ENCODE data around the gene WHAMM. TPM values are rescaled to one million over a fixed set of nuclear protein-coding genes. Genes with fewer than 3 reads are reported as not detected.

The WHAMM gene
- total RNA-seq, 2 donors from 2014 or later: 3.7 to 4.4 TPM

GRCh38 chr15:82789491-82789890, 19.9 kb upstream of the WHAMM start:
- Histone ChIP-seq H3K4me1 (ENCODE audit: control insufficient read depth, insufficient read depth, low read length) (no peaks in the 10 kb centered on the region), H3K27ac (ENCODE audit: low read depth, low read length) (no peak overlapping the region), H3K4me3 (ENCODE audit: low read length) (no peak overlapping the region), H3K9me3 (ENCODE audit: control insufficient read depth, low read length) (peaks cover 10% of the 10 kb centered on the region), H3K9ac (ENCODE audit: extremely low read depth, low read length, poor library complexity, severe bottlenecking) (no peak overlapping the region), H3K27me3 (ENCODE audit: control insufficient read depth, insufficient read depth, low read length, poor library complexity, severe bottlenecking) (peaks cover 18% of the 10 kb centered on the region), H3K36me3 (ENCODE audit: control insufficient read depth, insufficient read depth, low read length) (no peaks in the 10 kb centered on the region)
- 83 to 93% methylated on average over 1 of the region's 1 CpG for WGBS, 2 experiments (ENCODE audit: insufficient coverage in 1 of 2, insufficient read length in 1 of 2)
- DNase-seq: no peak
- Mint-ChIP-seq H3K4me1 (no peaks in the 10 kb centered on the region), H3K27me3 (ENCODE audit: insufficient read depth) (peaks cover 37% of the 10 kb centered on the region), H3K27ac (no peak overlapping the region), H3K36me3 (ENCODE audit: low read depth) (no peaks in the 10 kb centered on the region), H3K9me3 (peaks cover 11% of the 10 kb centered on the region), H3K4me3 (no peak overlapping the region)
- TF ChIP-seq, protein P1, sequence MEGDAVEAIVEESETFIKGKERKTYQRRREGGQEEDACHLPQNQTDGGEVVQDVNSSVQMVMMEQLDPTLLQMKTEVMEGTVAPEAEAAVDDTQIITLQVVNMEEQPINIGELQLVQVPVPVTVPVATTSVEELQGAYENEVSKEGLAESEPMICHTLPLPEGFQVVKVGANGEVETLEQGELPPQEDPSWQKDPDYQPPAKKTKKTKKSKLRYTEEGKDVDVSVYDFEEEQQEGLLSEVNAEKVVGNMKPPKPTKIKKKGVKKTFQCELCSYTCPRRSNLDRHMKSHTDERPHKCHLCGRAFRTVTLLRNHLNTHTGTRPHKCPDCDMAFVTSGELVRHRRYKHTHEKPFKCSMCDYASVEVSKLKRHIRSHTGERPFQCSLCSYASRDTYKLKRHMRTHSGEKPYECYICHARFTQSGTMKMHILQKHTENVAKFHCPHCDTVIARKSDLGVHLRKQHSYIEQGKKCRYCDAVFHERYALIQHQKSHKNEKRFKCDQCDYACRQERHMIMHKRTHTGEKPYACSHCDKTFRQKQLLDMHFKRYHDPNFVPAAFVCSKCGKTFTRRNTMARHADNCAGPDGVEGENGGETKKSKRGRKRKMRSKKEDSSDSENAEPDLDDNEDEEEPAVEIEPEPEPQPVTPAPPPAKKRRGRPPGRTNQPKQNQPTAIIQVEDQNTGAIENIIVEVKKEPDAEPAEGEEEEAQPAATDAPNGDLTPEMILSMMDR (conservative IDR thresholded peaks at IDR 0.05): no peak

DNA sequence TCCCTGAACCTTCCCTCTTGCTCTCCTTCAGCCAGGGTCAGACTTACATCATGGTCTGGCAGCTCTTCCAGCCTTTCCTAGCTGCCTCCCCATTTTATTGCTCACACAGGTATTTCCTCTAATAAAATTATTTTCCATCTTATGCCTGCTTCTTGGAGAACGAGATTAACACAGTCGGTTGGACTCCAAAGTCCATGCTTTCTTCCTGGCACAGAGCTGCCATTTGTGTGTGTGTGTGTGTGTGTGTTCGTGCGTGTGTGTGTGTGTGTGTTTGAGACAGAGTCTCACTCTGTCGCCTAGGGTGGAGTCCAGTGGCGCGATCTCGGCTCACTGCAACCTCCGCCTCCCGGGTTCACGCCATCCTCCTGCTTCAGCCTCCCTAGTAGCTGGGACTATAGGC, 19.1 kb upstream of the WHAMM start:
- H3K27ac ChIP-seq (ENCODE audit: low read depth, low read length): no peak overlapping the region
- Mint-ChIP-seq H3K36me3 (ENCODE audit: low read depth) (no peaks in the 10 kb centered on the region), H3K27ac (no peak overlapping the region), H3K9me3 (peaks cover 11% of the 10 kb centered on the region), H3K27me3 (ENCODE audit: insufficient read depth) (peaks cover 32% of the 10 kb centered on the region), H3K4me1 (no peaks in the 10 kb centered on the region), H3K4me3 (no peak overlapping the region)
- DNase-seq: no peak
- 88% methylated on average over 2 of the region's 11 CpGs; no CpG with 5 or more reads in 1 of the 2 experiments for WGBS, 2 experiments (ENCODE audit: insufficient coverage in 1 of 2, insufficient read length in 1 of 2)
- no peak overlapping the region for H3K9ac ChIP-seq (ENCODE audit: extremely low read depth, low read length, poor library complexity, severe bottlenecking)
- no peaks in the 10 kb centered on the region for H3K4me1 ChIP-seq (ENCODE audit: control insufficient read depth, insufficient read depth, low read length)
- no peak overlapping the region for H3K4me3 ChIP-seq (ENCODE audit: low read length)
- peaks cover 18% of the 10 kb centered on the region for H3K27me3 ChIP-seq (ENCODE audit: control insufficient read depth, insufficient read depth, low read length, poor library complexity, severe bottlenecking)
- TF ChIP-seq, protein P1 (conservative IDR thresholded peaks at IDR 0.05): no peak
- no peaks in the 10 kb centered on the region for H3K36me3 ChIP-seq (ENCODE audit: control insufficient read depth, insufficient read depth, low read length)
- peaks cover 10% of the 10 kb centered on the region for H3K9me3 ChIP-seq (ENCODE audit: control insufficient read depth, low read length)

DNA sequence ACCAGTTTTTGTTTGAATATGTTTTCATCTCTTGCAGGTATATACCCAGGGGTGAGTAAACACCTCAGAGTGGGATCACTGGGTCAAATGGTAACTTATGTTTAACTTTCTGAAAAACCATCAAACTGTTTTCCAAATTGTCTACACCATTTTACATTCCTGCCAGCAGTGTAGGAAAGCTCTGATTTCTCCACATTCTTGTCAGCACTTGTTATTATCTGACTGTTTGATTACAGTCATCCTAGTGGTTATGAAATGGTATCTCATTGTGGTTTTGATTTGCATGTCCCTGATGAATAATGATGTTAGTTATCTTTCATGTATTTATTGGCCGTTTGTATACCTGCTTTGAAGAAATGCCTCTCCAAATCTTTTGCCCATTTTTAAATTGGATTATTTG, 17.4 kb upstream of the WHAMM start:
- TF ChIP-seq, protein P1 (conservative IDR thresholded peaks at IDR 0.05): no peak
- no peak for DNase-seq
- H3K9me3 Mint-ChIP-seq: peaks cover 11% of the 10 kb centered on the region
- H3K36me3 Mint-ChIP-seq (ENCODE audit: low read depth): no peaks in the 10 kb centered on the region
- peaks cover 21% of the 10 kb centered on the region for H3K27me3 Mint-ChIP-seq (ENCODE audit: insufficient read depth)
- Histone ChIP-seq H3K27me3 (ENCODE audit: control insufficient read depth, insufficient read depth, low read length, poor library complexity, severe bottlenecking) (peaks cover 7% of the 10 kb centered on the region), H3K4me3 (ENCODE audit: low read length) (no peak overlapping the region), H3K9me3 (ENCODE audit: control insufficient read depth, low read length) (peaks cover 10% of the 10 kb centered on the region), H3K27ac (ENCODE audit: low read depth, low read length) (no peak overlapping the region), H3K9ac (ENCODE audit: extremely low read depth, low read length, poor library complexity, severe bottlenecking) (no peak overlapping the region), H3K36me3 (ENCODE audit: control insufficient read depth, insufficient read depth, low read length) (no peaks in the 10 kb centered on the region), H3K4me1 (ENCODE audit: control insufficient read depth, insufficient read depth, low read length) (no peaks in the 10 kb centered on the region)
- no peak overlapping the region for H3K27ac Mint-ChIP-seq
- H3K4me1 Mint-ChIP-seq: no peaks in the 10 kb centered on the region
- no peak overlapping the region for H3K4me3 Mint-ChIP-seq
- 67% methylated on average over 1 of the region's 1 CpG; no CpG with 5 or more reads in 1 of the 2 experiments for WGBS, 2 experiments (ENCODE audit: insufficient coverage in 1 of 2, insufficient read length in 1 of 2)
